ENCODE results near the gene FDXACB1.

FDXACB1 gene

DNA sequence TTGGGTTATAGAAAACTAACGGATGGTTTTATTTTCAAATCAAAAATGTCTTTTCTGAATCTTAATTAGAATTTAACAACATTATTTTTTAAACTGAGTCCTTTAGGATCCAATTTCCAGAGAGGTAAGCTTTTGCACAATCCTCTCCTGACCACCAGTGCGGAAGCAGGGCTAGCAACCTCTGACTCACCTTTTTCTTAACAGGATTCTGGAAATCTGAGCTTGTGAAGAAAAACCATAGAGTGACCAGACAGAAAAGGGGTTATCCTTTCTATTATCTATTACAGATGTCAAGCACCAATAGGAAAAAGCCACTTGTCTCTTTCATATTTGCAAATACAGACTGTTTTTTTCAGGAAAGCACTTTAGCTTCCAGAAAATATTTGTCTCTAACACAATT lies 32.9 kb downstream of the FDXACB1 start:
- H3K27ac ChIP-seq (ENCODE audit: low read depth in 2 of 2, low read length in 2 of 2) = no peak overlapping the region
- peaks cover 4 to 21% of the 10 kb centered on the region in 2 donors for H3K36me3 ChIP-seq (ENCODE audit: control insufficient read depth in 2 of 2, insufficient read depth in 2 of 2, low read length in 2 of 2)
- H3K4me1 ChIP-seq (ENCODE audit: control insufficient read depth in 2 of 2, insufficient read depth in 2 of 2, low read length in 2 of 2) = peaks cover 0 to 4% of the 10 kb centered on the region in 2 donors
- H3K27me3 ChIP-seq (ENCODE audit: control insufficient read depth in 2 of 2, insufficient read depth in 2 of 2, low read length in 2 of 2) = no peaks in the 10 kb centered on the region
- H3K4me3 ChIP-seq (ENCODE audit: low read length in 2 of 2) = no peak overlapping the region
- H3K9me3 ChIP-seq (ENCODE audit: control insufficient read depth in 2 of 2, low read length in 2 of 2) = no peaks in the 10 kb centered on the region
- no peak overlapping the region for H3K9ac ChIP-seq (ENCODE audit: low read depth in 1 of 2, low read length in 2 of 2)

DNA sequence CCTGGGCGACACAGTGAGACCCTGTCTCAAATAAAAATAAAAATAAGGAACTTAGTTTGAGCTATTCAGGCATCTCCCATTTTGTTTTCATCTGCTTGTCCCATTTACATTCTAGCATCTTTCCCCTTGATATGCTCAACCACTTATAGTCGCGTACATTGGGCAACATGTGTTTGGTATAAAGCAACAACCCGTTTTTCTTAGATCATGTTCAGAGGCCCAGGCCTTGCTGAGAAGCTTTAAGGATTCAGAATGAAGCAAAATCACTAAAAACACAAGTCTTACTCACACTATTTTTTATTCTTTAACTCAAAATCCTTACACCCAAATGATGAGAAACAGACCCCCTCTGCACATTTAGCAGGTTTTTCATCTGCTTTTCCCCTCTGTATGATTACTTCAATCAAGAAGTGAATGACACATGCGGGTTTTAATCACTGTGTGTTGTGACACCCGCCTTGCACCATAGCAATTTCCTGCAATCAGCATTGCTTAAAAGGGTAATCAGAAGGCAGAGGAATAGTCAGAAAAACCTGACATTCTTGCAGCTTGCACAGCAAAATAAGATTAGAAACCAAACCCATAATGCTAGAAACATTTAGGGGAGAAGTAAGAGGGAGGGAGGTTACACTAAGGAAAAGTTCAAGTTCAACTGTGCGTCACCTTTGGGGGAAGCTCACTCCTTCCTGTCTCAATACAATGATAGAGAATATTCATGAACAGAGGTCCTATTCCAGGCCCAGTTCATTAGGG lies 33.5 kb downstream of the FDXACB1 start:
- Histone ChIP-seq H3K27ac (ENCODE audit: low read depth in 2 of 2, low read length in 2 of 2) (no peak overlapping the region), H3K9ac (ENCODE audit: low read depth in 1 of 2, low read length in 2 of 2) (no peak overlapping the region), H3K27me3 (ENCODE audit: control insufficient read depth in 2 of 2, insufficient read depth in 2 of 2, low read length in 2 of 2) (no peaks in the 10 kb centered on the region), H3K4me1 (ENCODE audit: control insufficient read depth in 2 of 2, insufficient read depth in 2 of 2, low read length in 2 of 2) (peaks cover 0 to 4% of the 10 kb centered on the region in 2 donors), H3K36me3 (ENCODE audit: control insufficient read depth in 2 of 2, insufficient read depth in 2 of 2, low read length in 2 of 2) (peaks cover 4 to 21% of the 10 kb centered on the region in 2 donors), H3K4me3 (ENCODE audit: low read length in 2 of 2) (no peak overlapping the region), H3K9me3 (ENCODE audit: control insufficient read depth in 2 of 2, low read length in 2 of 2) (no peaks in the 10 kb centered on the region)

- Histone ChIP-seq H3K9ac (ENCODE audit: low read depth in 1 of 2, low read length in 2 of 2) (no peak overlapping the region), H3K36me3 (ENCODE audit: control insufficient read depth in 2 of 2, insufficient read depth in 2 of 2, low read length in 2 of 2) (peaks cover 0 to 20% of the 10 kb centered on the region in 2 donors), H3K4me1 (ENCODE audit: control insufficient read depth in 2 of 2, insufficient read depth in 2 of 2, low read length in 2 of 2) (peaks cover 0 to 4% of the 10 kb centered on the region in 2 donors), H3K27me3 (ENCODE audit: control insufficient read depth in 2 of 2, insufficient read depth in 2 of 2, low read length in 2 of 2) (no peaks in the 10 kb centered on the region), H3K4me3 (ENCODE audit: low read length in 2 of 2) (no peak overlapping the region), H3K9me3 (ENCODE audit: control insufficient read depth in 2 of 2, low read length in 2 of 2) (no peaks in the 10 kb centered on the region), H3K27ac (ENCODE audit: low read depth in 2 of 2, low read length in 2 of 2) (no peak overlapping the region)
Observed at GRCh38 chr11:111843661-111844060, 35.3 kb downstream of the FDXACB1 start.

DNA sequence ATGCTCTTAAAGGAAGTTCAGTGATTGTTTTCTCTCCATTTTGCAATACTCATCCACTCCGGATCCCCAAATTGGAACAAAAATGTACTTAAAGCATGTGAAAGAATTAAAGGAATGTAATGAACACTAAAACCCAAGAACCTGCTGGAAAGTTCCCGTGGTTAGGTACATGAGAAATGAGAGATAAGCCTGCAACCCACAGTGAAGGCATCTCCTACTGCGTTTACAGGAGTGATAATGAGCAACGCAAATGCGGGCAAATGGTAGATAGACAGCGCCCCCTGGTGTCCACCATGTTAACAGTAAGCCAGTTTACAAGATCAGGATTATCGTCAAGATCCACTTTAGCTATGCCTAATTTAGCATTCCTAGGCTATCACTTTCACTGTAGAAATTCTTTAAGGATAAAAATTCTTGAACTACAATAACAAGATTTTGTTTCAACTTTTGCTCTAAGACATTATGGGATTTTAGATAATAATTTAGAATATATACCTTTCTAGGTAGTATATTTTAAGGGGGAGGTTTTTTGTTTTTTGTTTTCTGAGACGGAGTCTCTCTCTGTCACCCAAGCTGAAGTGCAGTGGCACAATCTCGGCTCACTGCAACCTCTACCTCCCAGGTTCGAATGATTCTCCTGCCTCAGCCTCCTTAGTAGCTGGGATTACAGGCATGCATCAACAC lies 37.5 kb downstream of the FDXACB1 start:
- H3K27ac ChIP-seq (ENCODE audit: low read depth in 2 of 2, low read length in 2 of 2) = no peak overlapping the region

GRCh38 chr11:111840143-111840542 lies 38.8 kb downstream of the FDXACB1 start:
- no peak overlapping the region for H3K27ac ChIP-seq (ENCODE audit: low read depth in 2 of 2, low read length in 2 of 2)
- no peaks in the 10 kb centered on the region for H3K27me3 ChIP-seq (ENCODE audit: control insufficient read depth in 2 of 2, insufficient read depth in 2 of 2, low read length in 2 of 2)
- H3K9me3 ChIP-seq (ENCODE audit: control insufficient read depth in 2 of 2, low read length in 2 of 2) = no peaks in the 10 kb centered on the region
- H3K4me3 ChIP-seq (ENCODE audit: low read length in 2 of 2) = no peak overlapping the region
- no peak overlapping the region for H3K9ac ChIP-seq (ENCODE audit: low read depth in 1 of 2, low read length in 2 of 2)
- H3K4me1 ChIP-seq (ENCODE audit: control insufficient read depth in 2 of 2, insufficient read depth in 2 of 2, low read length in 2 of 2) = peaks cover 0 to 4% of the 10 kb centered on the region in 2 donors
- H3K36me3 ChIP-seq (ENCODE audit: control insufficient read depth in 2 of 2, insufficient read depth in 2 of 2, low read length in 2 of 2) = peaks cover 14 to 27% of the 10 kb centered on the region in 2 donors

More for the DNA sequence above, 37.5 kb downstream of the FDXACB1 start:
- peaks cover 0 to 4% of the 10 kb centered on the region in 2 donors for H3K4me1 ChIP-seq (ENCODE audit: control insufficient read depth in 2 of 2, insufficient read depth in 2 of 2, low read length in 2 of 2)
- H3K36me3 ChIP-seq (ENCODE audit: control insufficient read depth in 2 of 2, insufficient read depth in 2 of 2, low read length in 2 of 2) = peaks cover 11 to 23% of the 10 kb centered on the region in 2 donors
- H3K9me3 ChIP-seq (ENCODE audit: control insufficient read depth in 2 of 2, low read length in 2 of 2) = no peaks in the 10 kb centered on the region
- H3K27me3 ChIP-seq (ENCODE audit: control insufficient read depth in 2 of 2, insufficient read depth in 2 of 2, low read length in 2 of 2) = no peaks in the 10 kb centered on the region
- H3K4me3 ChIP-seq (ENCODE audit: low read length in 2 of 2) = no peak overlapping the region
- H3K9ac ChIP-seq (ENCODE audit: low read depth in 1 of 2, low read length in 2 of 2) = no peak overlapping the region

- H3K27ac ChIP-seq (ENCODE audit: low read depth in 2 of 2, low read length in 2 of 2) = no peak overlapping the region
- H3K4me1 ChIP-seq (ENCODE audit: control insufficient read depth in 2 of 2, insufficient read depth in 2 of 2, low read length in 2 of 2) = peaks cover 0 to 8% of the 10 kb centered on the region in 2 donors
- peaks cover 14 to 29% of the 10 kb centered on the region in 2 donors for H3K36me3 ChIP-seq (ENCODE audit: control insufficient read depth in 2 of 2, insufficient read depth in 2 of 2, low read length in 2 of 2)
- no peaks in the 10 kb centered on the region for H3K9me3 ChIP-seq (ENCODE audit: control insufficient read depth in 2 of 2, low read length in 2 of 2)
- no peak overlapping the region for H3K4me3 ChIP-seq (ENCODE audit: low read length in 2 of 2)
- no peak overlapping the region for H3K9ac ChIP-seq (ENCODE audit: low read depth in 1 of 2, low read length in 2 of 2)
- H3K27me3 ChIP-seq (ENCODE audit: control insufficient read depth in 2 of 2, insufficient read depth in 2 of 2, low read length in 2 of 2) = no peaks in the 10 kb centered on the region
Observed at GRCh38 chr11:111838054-111838453, 40.9 kb downstream of the FDXACB1 start.

DNA sequence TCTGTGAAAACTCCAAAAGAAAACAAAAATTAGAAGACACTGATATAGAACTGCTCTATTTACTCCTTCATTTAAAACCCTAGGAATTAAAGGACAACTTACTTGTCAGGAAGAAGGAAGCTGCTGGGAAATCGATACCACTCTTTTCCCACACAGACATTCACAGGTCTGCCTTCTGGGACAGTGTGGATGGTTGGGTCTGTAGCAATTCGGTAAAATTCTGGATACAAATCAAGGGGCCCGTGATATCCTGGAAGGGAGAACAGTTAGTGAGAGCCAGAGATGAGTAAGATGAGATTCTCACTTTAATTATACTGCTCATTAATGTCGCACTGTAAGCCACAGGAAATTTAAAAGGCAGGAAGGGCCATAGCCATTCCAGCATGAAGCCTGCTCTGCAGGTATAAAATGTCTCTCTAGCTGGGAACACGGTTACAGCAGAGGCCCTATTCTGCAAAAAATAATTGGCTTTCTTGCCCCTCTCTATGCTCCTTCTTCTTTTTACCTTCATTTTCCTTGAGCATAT lies 41.5 kb downstream of the FDXACB1 start:
- H3K4me1 ChIP-seq (ENCODE audit: control insufficient read depth in 2 of 2, insufficient read depth in 2 of 2, low read length in 2 of 2) = peaks cover 0 to 8% of the 10 kb centered on the region in 2 donors
- no peaks in the 10 kb centered on the region for H3K27me3 ChIP-seq (ENCODE audit: control insufficient read depth in 2 of 2, insufficient read depth in 2 of 2, low read length in 2 of 2)
- H3K27ac ChIP-seq (ENCODE audit: low read depth in 2 of 2, low read length in 2 of 2) = no peak overlapping the region
- H3K9me3 ChIP-seq (ENCODE audit: control insufficient read depth in 2 of 2, low read length in 2 of 2) = no peaks in the 10 kb centered on the region
- H3K9ac ChIP-seq (ENCODE audit: low read depth in 1 of 2, low read length in 2 of 2) = no peak overlapping the region
- no peak overlapping the region for H3K4me3 ChIP-seq (ENCODE audit: low read length in 2 of 2)
- H3K36me3 ChIP-seq (ENCODE audit: control insufficient read depth in 2 of 2, insufficient read depth in 2 of 2, low read length in 2 of 2) = peaks cover 14 to 29% of the 10 kb centered on the region in 2 donors

DNA sequence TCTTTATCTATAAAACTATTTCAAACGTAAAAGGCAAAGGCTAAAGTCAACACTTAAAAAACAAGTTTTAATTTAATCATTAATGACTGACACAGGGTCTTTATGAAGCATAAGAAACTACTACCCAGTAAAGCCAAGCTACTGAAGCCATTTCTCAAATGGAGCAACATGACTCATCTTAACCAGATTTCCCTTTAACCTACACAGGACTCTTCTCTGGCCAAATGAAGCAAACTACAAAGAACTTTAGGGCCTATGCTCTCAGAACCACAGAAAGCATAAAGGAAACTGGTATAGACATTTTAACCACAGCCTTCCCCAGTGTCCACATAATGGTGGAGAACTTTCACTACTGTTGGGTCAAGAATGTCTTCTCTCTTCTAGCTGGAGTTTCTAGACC lies 42.2 kb downstream of the FDXACB1 start:
- Histone ChIP-seq H3K36me3 (ENCODE audit: control insufficient read depth in 2 of 2, insufficient read depth in 2 of 2, low read length in 2 of 2) (peaks cover 16 to 29% of the 10 kb centered on the region in 2 donors), H3K4me1 (ENCODE audit: control insufficient read depth in 2 of 2, insufficient read depth in 2 of 2, low read length in 2 of 2) (peaks cover 0 to 8% of the 10 kb centered on the region in 2 donors), H3K9ac (ENCODE audit: low read depth in 1 of 2, low read length in 2 of 2) (no peak overlapping the region), H3K27ac (ENCODE audit: low read depth in 2 of 2, low read length in 2 of 2) (no peak overlapping the region), H3K27me3 (ENCODE audit: control insufficient read depth in 2 of 2, insufficient read depth in 2 of 2, low read length in 2 of 2) (no peaks in the 10 kb centered on the region), H3K9me3 (ENCODE audit: control insufficient read depth in 2 of 2, low read length in 2 of 2) (no peaks in the 10 kb centered on the region), H3K4me3 (ENCODE audit: low read length in 2 of 2) (no peak overlapping the region)

- H3K27me3 ChIP-seq (ENCODE audit: control insufficient read depth in 2 of 2, insufficient read depth in 2 of 2, low read length in 2 of 2) = no peaks in the 10 kb centered on the region
- no peak overlapping the region for H3K27ac ChIP-seq (ENCODE audit: low read depth in 2 of 2, low read length in 2 of 2)
- H3K9me3 ChIP-seq (ENCODE audit: control insufficient read depth in 2 of 2, low read length in 2 of 2) = no peaks in the 10 kb centered on the region
- peaks cover 17 to 30% of the 10 kb centered on the region in 2 donors for H3K36me3 ChIP-seq (ENCODE audit: control insufficient read depth in 2 of 2, insufficient read depth in 2 of 2, low read length in 2 of 2)
- no peak overlapping the region for H3K4me3 ChIP-seq (ENCODE audit: low read length in 2 of 2)
- peaks cover 0 to 5% of the 10 kb centered on the region in 2 donors for H3K4me1 ChIP-seq (ENCODE audit: control insufficient read depth in 2 of 2, insufficient read depth in 2 of 2, low read length in 2 of 2)
- H3K9ac ChIP-seq (ENCODE audit: low read depth in 1 of 2, low read length in 2 of 2) = no peak overlapping the region
Observed at GRCh38 chr11:111836162-111836561, 42.8 kb downstream of the FDXACB1 start.

DNA sequence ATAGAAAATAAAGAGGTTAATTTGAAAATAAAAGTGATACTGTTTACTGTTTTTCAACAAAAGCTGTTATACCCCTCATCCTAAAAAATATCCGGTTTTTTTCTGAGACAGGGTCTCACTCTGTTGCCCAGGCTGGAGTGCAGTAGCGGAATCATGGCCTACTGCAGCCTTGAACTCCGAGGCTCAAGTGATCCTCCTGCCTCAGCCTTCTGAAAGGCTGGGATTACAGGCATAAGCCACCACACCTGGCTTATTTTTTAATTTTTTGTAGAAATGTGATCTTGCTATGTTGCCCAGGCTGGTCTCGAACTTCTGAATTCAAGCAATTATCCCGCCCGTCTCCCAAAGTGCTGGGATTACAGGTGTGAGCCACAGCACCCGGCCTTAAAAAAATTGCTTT lies 43.3 kb downstream of the FDXACB1 start:
- Histone ChIP-seq H3K4me1 (ENCODE audit: control insufficient read depth in 2 of 2, insufficient read depth in 2 of 2, low read length in 2 of 2) (peaks cover 0 to 4% of the 10 kb centered on the region in 2 donors), H3K36me3 (ENCODE audit: control insufficient read depth in 2 of 2, insufficient read depth in 2 of 2, low read length in 2 of 2) (peaks cover 17 to 31% of the 10 kb centered on the region in 2 donors), H3K9me3 (ENCODE audit: control insufficient read depth in 2 of 2, low read length in 2 of 2) (no peaks in the 10 kb centered on the region), H3K27me3 (ENCODE audit: control insufficient read depth in 2 of 2, insufficient read depth in 2 of 2, low read length in 2 of 2) (no peaks in the 10 kb centered on the region), H3K27ac (ENCODE audit: low read depth in 2 of 2, low read length in 2 of 2) (no peak overlapping the region), H3K4me3 (ENCODE audit: low read length in 2 of 2) (no peak overlapping the region), H3K9ac (ENCODE audit: low read depth in 1 of 2, low read length in 2 of 2) (no peak overlapping the region)

Data from mucosa of rectum (tissue), 2 donors.